Endodermal cell (in vitro differentiated cells): Measurements from ENCODE around the gene GFPT1. TPM values are rescaled to one million over a fixed set of nuclear protein-coding genes. Genes with fewer than 3 reads are reported as not detected.

Source experiments
- DNase-seq: peaks from one replicate; pipeline ENCODE4 v3.0.0-alpha.2; 2017
- H3K27ac ChIP-seq: 2 replicates; pipeline ENCODE4 v1.5.1; 2013; ENCODE audit warnings: mild to moderate bottlenecking, low read depth, low read length, moderate library complexity
- H3K27me3 ChIP-seq: 2 replicates; pipeline ENCODE4 v1.6.1; 2013; ENCODE audit warnings: mild to moderate bottlenecking, low read length, moderate library complexity; ENCODE audit not compliant: insufficient read depth, control insufficient read depth, poor library complexity, severe bottlenecking
- H3K36me3 ChIP-seq: 2 replicates; pipeline ENCODE4 v1.7.0; 2013; ENCODE audit warnings: mild to moderate bottlenecking, low read length, moderate library complexity; ENCODE audit not compliant: control insufficient read depth, insufficient read depth
- H3K4me1 ChIP-seq: one replicate; pipeline ENCODE4 v1.7.0; 2013; ENCODE audit warnings: low read length; ENCODE audit not compliant: control insufficient read depth, insufficient read depth
- H3K4me3 ChIP-seq: 2 replicates; pipeline ENCODE4 v1.5.1; 2013; ENCODE audit warnings: mild to moderate bottlenecking, low read length, moderate library complexity
- H3K9ac ChIP-seq: 2 replicates; pipeline ENCODE4 v1.6.1; 2013; ENCODE audit warnings: mild to moderate bottlenecking, low read length, moderate library complexity; ENCODE audit not compliant: poor library complexity, severe bottlenecking; ENCODE audit errors: extremely low read depth
- H3K9me3 ChIP-seq: 2 replicates; pipeline ENCODE4 v1.6.1; 2013; ENCODE audit warnings: mild to moderate bottlenecking, low read length, moderate library complexity; ENCODE audit not compliant: control insufficient read depth
- H3K27ac Mint-ChIP-seq: 2 replicates; pipeline ENCODE4 v1.8.0; 2020; ENCODE audit warnings: mixed read lengths
- H3K27me3 Mint-ChIP-seq: 2 replicates; pipeline ENCODE4 v1.8.0; 2021; ENCODE audit warnings: mild to moderate bottlenecking, mixed read lengths; ENCODE audit not compliant: insufficient read depth
- H3K36me3 Mint-ChIP-seq: 2 replicates; pipeline ENCODE4 v1.8.0; 2020; ENCODE audit warnings: low read depth, mixed read lengths
- H3K4me1 Mint-ChIP-seq: 2 replicates; pipeline ENCODE4 v1.8.0; 2020; ENCODE audit warnings: mixed read lengths
- H3K4me3 Mint-ChIP-seq: 2 replicates; pipeline ENCODE4 v1.8.0; 2020; ENCODE audit warnings: mild to moderate bottlenecking, moderate library complexity, mixed read lengths
- H3K9me3 Mint-ChIP-seq: 2 replicates; pipeline ENCODE4 v1.8.0; 2020; ENCODE audit warnings: mild to moderate bottlenecking, mixed read lengths
- WGBS, 2 experiments: methylation state at CpG; one replicate each; pipeline versions ENCODE4 v1.1.5 to v1.1.7; 2013; ENCODE audit warnings: missing lambda C conversion rate in 2 of 2, mixed read lengths in 1 of 2; ENCODE audit not compliant: insufficient coverage in 1 of 2, insufficient read length in 1 of 2; 5-methylcytosine and 5-hydroxymethylcytosine counted together
- total RNA-seq, 2 donors: library from RNA; stranded (reverse); fragmentation: NEBNext Ultra II Directional in 1 of 2; extraction: Animal tissue kit (Norgen Biotek cat#: 25700) in 1 of 2; gene quantifications; 2 replicates in 1 of 2; 3 replicates in 1 of 2; pipeline ENCODE4 v1.2.1, GENCODE V29; 2021
- TF ChIP-seq, protein P1 (sequence below): fragments of 200-600 bp; sonication (generic); conservative IDR thresholded peaks from 2 replicates; pipeline ENCODE4 v1.5.0; 2021; ENCODE audit warnings: antibody characterized with exemption, mild to moderate bottlenecking

Gene GFPT1
- total RNA-seq, 2 donors from 2014 or later: 79.8 to 95.9 TPM

DNA sequence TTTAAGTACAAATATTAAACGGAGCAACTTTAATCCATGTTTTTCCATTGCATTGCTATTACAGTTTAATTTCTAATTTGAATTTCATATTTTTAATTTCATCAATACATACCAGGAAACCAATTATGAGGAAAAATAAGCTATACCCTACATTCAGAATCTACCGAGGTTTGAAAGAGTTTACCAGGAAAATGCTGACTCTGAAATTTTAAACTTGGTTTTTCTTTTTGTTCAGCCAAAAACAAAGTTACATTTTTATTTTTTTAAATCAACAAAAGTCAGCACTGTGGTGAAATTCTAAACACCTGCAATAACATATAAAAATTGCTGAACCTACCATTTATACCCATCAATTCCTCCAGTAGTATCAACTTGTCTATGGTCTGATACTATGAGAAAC lies 53.7 kb downstream of the GFPT1 start:
- Histone ChIP-seq H3K27ac (no peak overlapping the region), H3K36me3 (peaks cover 93% of the 10 kb centered on the region), H3K9me3 (no peaks in the 10 kb centered on the region), H3K4me1 (no peaks in the 10 kb centered on the region), H3K9ac (no peak overlapping the region), H3K4me3 (no peak overlapping the region), H3K27me3 (no peaks in the 10 kb centered on the region)
- Mint-ChIP-seq H3K36me3 (peaks cover 62% of the 10 kb centered on the region), H3K27me3 (no peaks in the 10 kb centered on the region), H3K9me3 (no peaks in the 10 kb centered on the region), H3K27ac (no peak overlapping the region), H3K4me1 (no peaks in the 10 kb centered on the region), H3K4me3 (no peak overlapping the region)
- WGBS, 2 experiments: 89 to 92% methylated on average over 1 to 2 of the region's 2 CpGs
- TF ChIP-seq, protein P1, sequence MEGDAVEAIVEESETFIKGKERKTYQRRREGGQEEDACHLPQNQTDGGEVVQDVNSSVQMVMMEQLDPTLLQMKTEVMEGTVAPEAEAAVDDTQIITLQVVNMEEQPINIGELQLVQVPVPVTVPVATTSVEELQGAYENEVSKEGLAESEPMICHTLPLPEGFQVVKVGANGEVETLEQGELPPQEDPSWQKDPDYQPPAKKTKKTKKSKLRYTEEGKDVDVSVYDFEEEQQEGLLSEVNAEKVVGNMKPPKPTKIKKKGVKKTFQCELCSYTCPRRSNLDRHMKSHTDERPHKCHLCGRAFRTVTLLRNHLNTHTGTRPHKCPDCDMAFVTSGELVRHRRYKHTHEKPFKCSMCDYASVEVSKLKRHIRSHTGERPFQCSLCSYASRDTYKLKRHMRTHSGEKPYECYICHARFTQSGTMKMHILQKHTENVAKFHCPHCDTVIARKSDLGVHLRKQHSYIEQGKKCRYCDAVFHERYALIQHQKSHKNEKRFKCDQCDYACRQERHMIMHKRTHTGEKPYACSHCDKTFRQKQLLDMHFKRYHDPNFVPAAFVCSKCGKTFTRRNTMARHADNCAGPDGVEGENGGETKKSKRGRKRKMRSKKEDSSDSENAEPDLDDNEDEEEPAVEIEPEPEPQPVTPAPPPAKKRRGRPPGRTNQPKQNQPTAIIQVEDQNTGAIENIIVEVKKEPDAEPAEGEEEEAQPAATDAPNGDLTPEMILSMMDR: no peak
- no peak for DNase-seq

DNA sequence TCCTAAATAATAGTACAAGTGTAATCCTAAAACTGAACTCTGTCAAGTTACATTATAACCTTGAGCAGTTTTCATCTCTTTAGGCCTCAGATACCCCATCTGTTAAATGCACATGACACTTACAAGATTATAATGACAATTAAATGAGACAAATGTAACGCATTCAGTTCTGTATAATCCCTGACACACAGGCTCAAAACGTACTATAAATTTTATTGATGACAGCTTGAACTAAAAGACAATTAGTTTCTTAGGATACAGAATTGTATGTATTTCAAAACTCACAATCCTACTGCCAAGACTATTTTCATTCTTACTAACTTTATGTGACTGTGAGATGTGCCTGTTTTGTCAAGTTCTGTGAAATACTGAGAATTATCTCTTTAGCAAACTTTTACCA lies 56.2 kb downstream of the GFPT1 start:
- Histone ChIP-seq H3K9ac (no peak overlapping the region), H3K27ac (no peak overlapping the region), H3K27me3 (no peaks in the 10 kb centered on the region), H3K36me3 (peaks cover 97% of the 10 kb centered on the region), H3K4me1 (no peaks in the 10 kb centered on the region), H3K9me3 (no peaks in the 10 kb centered on the region), H3K4me3 (no peak overlapping the region)
- no peaks in the 10 kb centered on the region for H3K27me3 Mint-ChIP-seq
- no peaks in the 10 kb centered on the region for H3K4me1 Mint-ChIP-seq
- no peak overlapping the region for H3K27ac Mint-ChIP-seq
- no peak overlapping the region for H3K4me3 Mint-ChIP-seq
- no peaks in the 10 kb centered on the region for H3K9me3 Mint-ChIP-seq
- TF ChIP-seq, protein P1: no peak
- peaks cover 64% of the 10 kb centered on the region for H3K36me3 Mint-ChIP-seq
- DNase-seq: no peak
- 80% methylated on average over 1 of the region's 2 CpGs; no CpG with 5 or more reads in 1 of the 2 experiments for WGBS, 2 experiments

- no peaks in the 10 kb centered on the region for H3K4me1 Mint-ChIP-seq
- Histone ChIP-seq H3K27ac (no peak overlapping the region), H3K4me1 (no peaks in the 10 kb centered on the region), H3K9ac (no peak overlapping the region), H3K9me3 (peaks cover 17% of the 10 kb centered on the region), H3K4me3 (no peak overlapping the region), H3K27me3 (no peaks in the 10 kb centered on the region), H3K36me3 (peaks cover 83% of the 10 kb centered on the region)
- DNase-seq: no peak
- H3K4me3 Mint-ChIP-seq: no peak overlapping the region
- H3K9me3 Mint-ChIP-seq: peaks cover 4% of the 10 kb centered on the region
- WGBS, 2 experiments: 90% methylated on average over 1 of the region's 1 CpG; no CpG with 5 or more reads in 1 of the 2 experiments
- H3K36me3 Mint-ChIP-seq: peaks cover 70% of the 10 kb centered on the region
- no peaks in the 10 kb centered on the region for H3K27me3 Mint-ChIP-seq
- no peak overlapping the region for H3K27ac Mint-ChIP-seq
- TF ChIP-seq, protein P1: no peak
These were observed 64.4 kb downstream of the GFPT1 start for GRCh38 chr2:69322631-69323030.
